CD14-positive monocyte (primary cell): ENCODE measurements around the gene SLC9A8. TPM values are rescaled to one million over a fixed set of nuclear protein-coding genes. Genes with fewer than 3 reads are reported as not detected.
"Not testable (repeated sequence)": the region's sequence is repeated elsewhere in the genome, so short reads cannot be mapped to it uniquely, and the experiment has no call there.

Source experiments
- DNase-seq, 3 donors: peaks; one replicate each; pipeline ENCODE4 v3.0.0-alpha.2; 2011 to 2022
- H2AFZ ChIP-seq: 2 replicates; pipeline ENCODE4 v1.6.0; 2012; ENCODE audit warnings: mild to moderate bottlenecking, low read depth, low read length, inconsistent platforms; ENCODE audit not compliant: insufficient read depth, poor library complexity, severe bottlenecking
- H3K27ac ChIP-seq, 2 donors: 1 replicate in 1 of 2; 2 replicates in 1 of 2; pipeline ENCODE4 v1.5.1; 2012 to 2013; ENCODE audit warnings: low read length in 2 of 2, control low read depth in 1 of 2, inconsistent platforms in 1 of 2, low read depth in 1 of 2, mild to moderate bottlenecking in 1 of 2
- H3K27me3 ChIP-seq, 2 donors: one replicate each; pipeline versions ENCODE4 v1.6.0 to v1.6.1; 2011 to 2013; ENCODE audit warnings: low read length in 2 of 2; ENCODE audit not compliant: control insufficient read depth in 2 of 2, insufficient read depth in 2 of 2
- H3K36me3 ChIP-seq, 2 donors: replicated peaks in 1 of 2; 1 replicate in 1 of 2; 2 replicates in 1 of 2; pipeline versions ENCODE4 v1.5.1 to v1.6.1; 2012 to 2013; ENCODE audit warnings: low read length in 2 of 2, control low read depth in 1 of 2, inconsistent platforms in 1 of 2, mild to moderate bottlenecking in 1 of 2; ENCODE audit not compliant: insufficient read depth in 2 of 2, control insufficient read depth in 1 of 2
- H3K4me1 ChIP-seq, 2 donors: 1 replicate in 1 of 2; 2 replicates in 1 of 2; pipeline versions ENCODE4 v1.5.1 to v1.6.1; 2012 to 2013; ENCODE audit warnings: low read length in 2 of 2, control low read depth in 1 of 2, inconsistent platforms in 1 of 2, mild to moderate bottlenecking in 1 of 2, moderate library complexity in 1 of 2; ENCODE audit not compliant: insufficient read depth in 2 of 2, control insufficient read depth in 1 of 2
- H3K4me2 ChIP-seq: replicated peaks from 2 replicates; pipeline ENCODE3; 2012; ENCODE audit warnings: low read length, moderate library complexity, mild to moderate bottlenecking; ENCODE audit not compliant: poor library complexity, severe bottlenecking; ENCODE audit errors: extremely low read depth
- H3K4me3 ChIP-seq, 3 experiments: fragments of 200-600 bp in 1 of 3; sonication (generic) in 1 of 3; replicated peaks in 1 of 3; 1 replicate in 2 of 3; 2 replicates in 1 of 3; pipeline ENCODE4 v1.5.1; 2011 to 2013; ENCODE audit warnings: low read length in 3 of 3, mild to moderate bottlenecking in 3 of 3, control low read depth in 2 of 3, low read depth in 2 of 3, inconsistent platforms in 1 of 3, moderate library complexity in 1 of 3
- H3K79me2 ChIP-seq: 2 replicates; pipeline ENCODE4 v1.6.0; 2012; ENCODE audit warnings: mild to moderate bottlenecking, control low read depth, inconsistent platforms, low read length, moderate library complexity; ENCODE audit not compliant: insufficient read depth
- H3K9ac ChIP-seq: 2 replicates; pipeline ENCODE4 v1.6.0; 2017; ENCODE audit warnings: low read length, mild to moderate bottlenecking; ENCODE audit not compliant: insufficient read depth, poor library complexity, severe bottlenecking
- H3K9me3 ChIP-seq, 2 donors: replicated peaks in 1 of 2; 1 replicate in 1 of 2; 2 replicates in 1 of 2; pipeline versions ENCODE4 v1.5.1 to v1.6.1; 2012 to 2013; ENCODE audit warnings: low read length in 2 of 2, control low read depth in 1 of 2; ENCODE audit not compliant: control insufficient read depth in 1 of 2, insufficient read depth in 1 of 2
- H4K20me1 ChIP-seq: 2 replicates; pipeline ENCODE4 v1.6.0; 2012; ENCODE audit warnings: mild to moderate bottlenecking, low read length, control low read depth, moderate library complexity; ENCODE audit not compliant: insufficient read depth
- H3K27ac Mint-ChIP-seq, 7 donors: one replicate each; pipeline ENCODE4 v1.8.0; 2020; ENCODE audit warnings: mild to moderate bottlenecking in 7 of 7, mixed read lengths in 7 of 7, moderate library complexity in 6 of 7, inconsistent platforms in 2 of 7
- H3K27me3 Mint-ChIP-seq, 3 donors: one replicate each; pipeline ENCODE4 v1.8.0; 2021 to 2022; ENCODE audit warnings: low read depth in 3 of 3, mild to moderate bottlenecking in 3 of 3, mixed read lengths in 3 of 3, moderate library complexity in 3 of 3, inconsistent platforms in 1 of 3
- H3K36me3 Mint-ChIP-seq, 2 donors: one replicate each; pipeline ENCODE4 v1.8.0; 2020; ENCODE audit warnings: mixed read lengths in 2 of 2, inconsistent platforms in 1 of 2, mild to moderate bottlenecking in 1 of 2
- H3K4me1 Mint-ChIP-seq: one replicate; pipeline ENCODE4 v1.8.0; 2020; ENCODE audit warnings: mild to moderate bottlenecking, mixed read lengths
- H3K4me3 Mint-ChIP-seq, 2 donors: one replicate each; pipeline ENCODE4 v1.8.0; 2020; ENCODE audit warnings: mild to moderate bottlenecking in 2 of 2, mixed read lengths in 2 of 2, moderate library complexity in 1 of 2
- H3K9me3 Mint-ChIP-seq, 7 donors: one replicate each; pipeline ENCODE4 v1.8.0; 2020 to 2022; ENCODE audit warnings: mixed read lengths in 7 of 7, mild to moderate bottlenecking in 6 of 7, moderate library complexity in 6 of 7, inconsistent platforms in 2 of 7
- CTCF ChIP-seq: fragments of 200-600 bp; IDR thresholded peaks from one replicate; pipeline ENCODE4 v1.8.0; 2022; ENCODE audit warnings: antibody characterized with exemption, mild to moderate bottlenecking
- WGBS: methylation state at CpG from one replicate; pipeline ENCODE4 v1.1.5; 2013; ENCODE audit warnings: missing lambda C conversion rate; ENCODE audit not compliant: insufficient coverage; 5-methylcytosine and 5-hydroxymethylcytosine counted together
- intact Hi-C, 2 donors: fragments of 100-400 bp; cut with micrococcal nuclease; formaldehyde crosslinking; loops; one replicate each; pipeline versions ENCODE4 v1.15.0 to v1.15.1; 2023
- polyA plus RNA-seq, 3 donors: library from polyadenylated mRNA; depleted of rRNA in 1 of 3; unstranded in 2 of 3; stranded (reverse) in 1 of 3; fragments of 300-500 nt in 2 of 3; fragments of >200 nt in 1 of 3; fragmentation: Illumina TruSeq in 2 of 3; gene quantifications; 1 replicate in 2 of 3; 2 replicates in 1 of 3; pipeline ENCODE4 v1.2.3, GENCODE V29; 2012 to 2021

SLC9A8 gene
- polyA plus RNA-seq, 3 donors: 3.0 to 14.6 (median 3.3) TPM

GRCh38 chr20:49859011-49859410 is 46.4 kb downstream of the SLC9A8 start:
- H3K4me2 ChIP-seq: no peak overlapping the region
- H3K27me3 ChIP-seq: no peaks in the 10 kb centered on the region
- no peaks in the 10 kb centered on the region for H3K79me2 ChIP-seq
- no peak overlapping the region for H3K27ac ChIP-seq
- no peak for TF ChIP-seq CTCF
- H3K9ac ChIP-seq: no peak overlapping the region
- Mint-ChIP-seq H3K4me1 (no peaks in the 10 kb centered on the region), H3K9me3 (no peaks in the 10 kb centered on the region), H3K27me3 (no peaks in the 10 kb centered on the region), H3K36me3 (peaks cover 72 to 91% of the 10 kb centered on the region in 2 donors), H3K27ac (peak overlapping the region in 1 of 7 donors; percentile 25), H3K4me3 (no peak overlapping the region)
- no peak for DNase-seq
- no peak overlapping the region for H3K4me3 ChIP-seq
- no peaks in the 10 kb centered on the region for H3K9me3 ChIP-seq
- no peak overlapping the region for H2AFZ ChIP-seq
- 95% methylated on average over 5 of the region's 6 CpGs for WGBS
- H3K4me1 ChIP-seq: no peaks in the 10 kb centered on the region
- no peaks in the 10 kb centered on the region for H4K20me1 ChIP-seq
- intact Hi-C loops: no loop called here
- H3K36me3 ChIP-seq: peaks cover 50 to 98% of the 10 kb centered on the region in 2 donors

GRCh38 chr20:49859807-49860206 is 47.2 kb downstream of the SLC9A8 start:
- Histone ChIP-seq H3K27me3 (no peaks in the 10 kb centered on the region), H3K4me1 (no peaks in the 10 kb centered on the region), H3K27ac (no peak overlapping the region), H4K20me1 (no peaks in the 10 kb centered on the region), H3K4me3 (no peak overlapping the region), H3K4me2 (no peak overlapping the region), H3K9ac (no peak overlapping the region), H3K36me3 (peaks cover 53 to 98% of the 10 kb centered on the region in 2 donors), H3K79me2 (no peaks in the 10 kb centered on the region), H2AFZ (no peak overlapping the region), H3K9me3 (no peaks in the 10 kb centered on the region)
- peaks cover 72 to 91% of the 10 kb centered on the region in 2 donors for H3K36me3 Mint-ChIP-seq
- intact Hi-C loops: no loop called here
- H3K4me1 Mint-ChIP-seq: no peaks in the 10 kb centered on the region
- no peak overlapping the region for H3K4me3 Mint-ChIP-seq
- peak overlapping the region in 1 of 7 donors; percentile 22 for H3K27ac Mint-ChIP-seq
- no peaks in the 10 kb centered on the region for H3K27me3 Mint-ChIP-seq
- no peak for DNase-seq
- TF ChIP-seq CTCF: no peak
- H3K9me3 Mint-ChIP-seq: no peaks in the 10 kb centered on the region

GRCh38 chr20:49861232-49861631 is 48.6 kb downstream of the SLC9A8 start:
- H3K27ac ChIP-seq, H3K9ac ChIP-seq, H3K4me1 Mint-ChIP-seq, H4K20me1 ChIP-seq, H3K27me3 Mint-ChIP-seq, DNase-seq, H3K4me3 ChIP-seq, H3K27me3 ChIP-seq, H3K4me2 ChIP-seq, H3K4me1 ChIP-seq, H2AFZ ChIP-seq, H3K4me3 Mint-ChIP-seq, H3K9me3 Mint-ChIP-seq, intact Hi-C loops, H3K9me3 ChIP-seq, H3K79me2 ChIP-seq: not testable (repeated sequence)
- peaks cover 53 to 98% of the 10 kb centered on the region in 2 donors for H3K36me3 ChIP-seq
- 100% methylated on average over 1 of the region's 3 CpGs for WGBS
- Mint-ChIP-seq H3K36me3 (peaks cover 72 to 91% of the 10 kb centered on the region in 2 donors), H3K27ac (peak overlapping the region in 2 of 7 donors; percentile 9 to 41)
